IPS-18c (cell line): ENCODE data around the gene INTS15.
"Not testable (repeated sequence)": the region's sequence is repeated elsewhere in the genome, so short reads cannot be mapped to it uniquely, and the experiment has no call there.

ENCODE experiments used
- H3K4me3 ChIP-seq: 2 replicates; pipeline ENCODE4 v1.7.0; 2013; ENCODE audit warnings: low read depth, mild to moderate bottlenecking, low read length, moderate library complexity; ENCODE audit not compliant: insufficient read depth
- H3K9me3 ChIP-seq: one replicate; pipeline ENCODE4 v1.6.1; 2013; ENCODE audit warnings: mild to moderate bottlenecking, low read length, moderate library complexity; ENCODE audit not compliant: control insufficient read depth, insufficient read depth

INTS15 gene

GRCh38 chr7:6631605-6632004 lies 41.8 kb downstream of the INTS15 start:
- H3K4me3 ChIP-seq: no peak overlapping the region

GRCh38 chr7:6634021-6634420 lies 44.2 kb downstream of the INTS15 start:
- Histone ChIP-seq H3K9me3 (no peaks in the 10 kb centered on the region), H3K4me3 (no peak overlapping the region)

More at GRCh38 chr7:6631605-6632004, 41.8 kb downstream of the INTS15 start:
- no peaks in the 10 kb centered on the region for H3K9me3 ChIP-seq

GRCh38 chr7:6634971-6635370 lies 45.1 kb downstream of the INTS15 start:
- H3K9me3 ChIP-seq, H3K4me3 ChIP-seq: not testable (repeated sequence)

GRCh38 chr7:6636741-6637543 lies 47.1 kb downstream of the INTS15 start, which contains the start of gene ZNF316:
ZNF316 (plus strand) TSS chr7:6637318; CDS start chr7:6642410, 5,092 bp downstream.
- H3K9me3 ChIP-seq: no peaks in the 10 kb centered on the region

GRCh38 chr7:6637544-6638229 lies 47.9 kb downstream of the INTS15 start:
- Histone ChIP-seq H3K9me3 (no peaks in the 10 kb centered on the region), H3K4me3 (peak overlapping the region; percentile 61)

More at GRCh38 chr7:6636741-6637543, 47.1 kb downstream of the INTS15 start, which contains the start of gene ZNF316:
- H3K4me3 ChIP-seq: peak within 1 kb of the TSS; percentile 61

- Histone ChIP-seq H3K4me3 (no peak overlapping the region), H3K9me3 (no peaks in the 10 kb centered on the region)
These were observed 49.2 kb downstream of the INTS15 start for GRCh38 chr7:6639032-6639431.

- Histone ChIP-seq H3K4me3 (no peak overlapping the region), H3K9me3 (no peaks in the 10 kb centered on the region)
These were observed 49.8 kb downstream of the INTS15 start for GRCh38 chr7:6639627-6640026.

GRCh38 chr7:6640246-6640721 lies 50.5 kb downstream of the INTS15 start:
- no peaks in the 10 kb centered on the region for H3K9me3 ChIP-seq

GRCh38 chr7:6641305-6642035 lies 51.6 kb downstream of the INTS15 start:
- H3K4me3 ChIP-seq: no peak overlapping the region
- no peaks in the 10 kb centered on the region for H3K9me3 ChIP-seq

More at GRCh38 chr7:6640246-6640721, 50.5 kb downstream of the INTS15 start:
- no peak overlapping the region for H3K4me3 ChIP-seq

- H3K9me3 ChIP-seq: no peaks in the 10 kb centered on the region
These were observed 52.5 kb downstream of the INTS15 start for GRCh38 chr7:6642239-6642839.

GRCh38 chr7:6642861-6643640 lies 53.2 kb downstream of the INTS15 start:
- no peaks in the 10 kb centered on the region for H3K9me3 ChIP-seq
- no peak overlapping the region for H3K4me3 ChIP-seq

More at GRCh38 chr7:6642239-6642839, 52.5 kb downstream of the INTS15 start:
- no peak overlapping the region for H3K4me3 ChIP-seq

GRCh38 chr7:6643915-6644625 lies 54.2 kb downstream of the INTS15 start:
- no peak overlapping the region for H3K4me3 ChIP-seq
- no peaks in the 10 kb centered on the region for H3K9me3 ChIP-seq

GRCh38 chr7:6644728-6645127 lies 54.9 kb downstream of the INTS15 start:
- Histone ChIP-seq H3K9me3 (no peaks in the 10 kb centered on the region), H3K4me3 (no peak overlapping the region)

GRCh38 chr7:6646465-6646864 lies 56.6 kb downstream of the INTS15 start:
- Histone ChIP-seq H3K9me3 (no peaks in the 10 kb centered on the region), H3K4me3 (no peak overlapping the region)

GRCh38 chr7:6647080-6647479 lies 57.3 kb downstream of the INTS15 start:
- Histone ChIP-seq H3K9me3 (no peaks in the 10 kb centered on the region), H3K4me3 (no peak overlapping the region)

GRCh38 chr7:6647541-6647940 lies 57.7 kb downstream of the INTS15 start:
- Histone ChIP-seq H3K9me3 (peaks cover 2% of the 10 kb centered on the region), H3K4me3 (no peak overlapping the region)
